Brain microvascular endothelial cell (primary cell): ENCODE measurements around the gene MYBL2.

Experiments
- DNase-seq: peaks from one replicate; pipeline ENCODE4 v3.0.0-alpha.2; 2020
- H3K27ac ChIP-seq: fragments of 250-450 bp; sonication (Bioruptor Pico); 2 replicates; pipeline ENCODE4 v1.5.1; 2020; ENCODE audit warnings: mild to moderate bottlenecking, moderate library complexity
- H3K27me3 ChIP-seq: fragments of 250-450 bp; sonication (Bioruptor Pico); replicated peaks from 2 replicates; pipeline ENCODE4 v1.5.1; 2020; ENCODE audit warnings: mild to moderate bottlenecking
- H3K36me3 ChIP-seq: fragments of 250-450 bp; sonication (Bioruptor Pico); replicated peaks from 2 replicates; pipeline ENCODE4 v1.5.1; 2020; ENCODE audit warnings: mild to moderate bottlenecking
- H3K4me3 ChIP-seq: 2 replicates; pipeline ENCODE4 v1.5.1; 2011; ENCODE audit warnings: low read depth, mild to moderate bottlenecking, control low read depth, low read length, moderate library complexity
- in situ Hi-C: cut with HindIII; loops from 2 replicates; pipeline ENCODE4 v1.10.0; 2017; ENCODE audit warnings: low sequenced_read_pairs, low pct_ligation_motif_present
- TF ChIP-seq, protein P1 (sequence below): IDR thresholded peaks from 2 replicates; pipeline ENCODE4 v1.5.1; 2011; ENCODE audit warnings: low read depth, mild to moderate bottlenecking, moderate library complexity, low read length, control low read depth, inconsistent platforms; ENCODE audit errors: missing control alignments

The MYBL2 gene

GRCh38 chr20:43681468-43681942 lies 14.6 kb downstream of the MYBL2 start:
- no peaks in the 10 kb centered on the region for H3K27me3 ChIP-seq
- H3K4me3 ChIP-seq, result no peak overlapping the region
- H3K36me3 ChIP-seq, result no peaks in the 10 kb centered on the region
- TF ChIP-seq, protein P1, sequence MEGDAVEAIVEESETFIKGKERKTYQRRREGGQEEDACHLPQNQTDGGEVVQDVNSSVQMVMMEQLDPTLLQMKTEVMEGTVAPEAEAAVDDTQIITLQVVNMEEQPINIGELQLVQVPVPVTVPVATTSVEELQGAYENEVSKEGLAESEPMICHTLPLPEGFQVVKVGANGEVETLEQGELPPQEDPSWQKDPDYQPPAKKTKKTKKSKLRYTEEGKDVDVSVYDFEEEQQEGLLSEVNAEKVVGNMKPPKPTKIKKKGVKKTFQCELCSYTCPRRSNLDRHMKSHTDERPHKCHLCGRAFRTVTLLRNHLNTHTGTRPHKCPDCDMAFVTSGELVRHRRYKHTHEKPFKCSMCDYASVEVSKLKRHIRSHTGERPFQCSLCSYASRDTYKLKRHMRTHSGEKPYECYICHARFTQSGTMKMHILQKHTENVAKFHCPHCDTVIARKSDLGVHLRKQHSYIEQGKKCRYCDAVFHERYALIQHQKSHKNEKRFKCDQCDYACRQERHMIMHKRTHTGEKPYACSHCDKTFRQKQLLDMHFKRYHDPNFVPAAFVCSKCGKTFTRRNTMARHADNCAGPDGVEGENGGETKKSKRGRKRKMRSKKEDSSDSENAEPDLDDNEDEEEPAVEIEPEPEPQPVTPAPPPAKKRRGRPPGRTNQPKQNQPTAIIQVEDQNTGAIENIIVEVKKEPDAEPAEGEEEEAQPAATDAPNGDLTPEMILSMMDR, result no peak
- H3K27ac ChIP-seq, result no peak overlapping the region
- DNase-seq, result no peak
- in situ Hi-C loops, result no loop called here

- Histone ChIP-seq H3K36me3 (no peaks in the 10 kb centered on the region), H3K27ac (no peak overlapping the region)
Observed at GRCh38 chr20:43681991-43682410, 15.1 kb downstream of the MYBL2 start.

DNA sequence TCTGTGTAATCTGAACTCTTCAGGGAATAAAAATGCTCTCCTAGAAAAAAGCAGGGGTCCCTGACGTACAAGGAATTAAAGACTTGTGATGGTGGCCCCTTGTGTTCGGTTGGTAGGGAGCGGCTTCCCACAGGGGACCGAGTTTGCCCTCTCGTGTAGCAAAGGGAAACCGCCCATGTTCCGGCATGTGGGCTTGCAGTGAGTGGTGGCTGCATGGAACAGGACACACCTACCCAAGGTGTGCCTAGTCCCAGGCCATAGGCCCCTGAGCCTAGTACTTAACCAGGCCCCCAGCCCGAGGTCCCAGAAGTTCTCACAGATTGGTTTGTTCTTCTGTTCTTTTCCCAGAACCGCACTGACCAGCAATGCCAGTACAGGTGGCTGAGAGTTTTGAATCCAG lies 15.5 kb downstream of the MYBL2 start:
- TF ChIP-seq, protein P1, result no peak
- no peak for DNase-seq
- H3K4me3 ChIP-seq, result no peak overlapping the region
- H3K27me3 ChIP-seq, result no peaks in the 10 kb centered on the region
- in situ Hi-C loops, result no loop called here
- no peaks in the 10 kb centered on the region for H3K36me3 ChIP-seq
- H3K27ac ChIP-seq, result no peak overlapping the region

More at GRCh38 chr20:43681991-43682410, 15.1 kb downstream of the MYBL2 start:
- no peak for DNase-seq
- Histone ChIP-seq H3K4me3 (no peak overlapping the region), H3K27me3 (no peaks in the 10 kb centered on the region)
- in situ Hi-C loops, result no loop called here
- TF ChIP-seq, protein P1, result no peak

GRCh38 chr20:43686820-43687219 lies 19.9 kb downstream of the MYBL2 start:
- in situ Hi-C loops, result no loop called here
- Histone ChIP-seq H3K4me3 (no peak overlapping the region), H3K27ac (no peak overlapping the region), H3K27me3 (no peaks in the 10 kb centered on the region), H3K36me3 (no peaks in the 10 kb centered on the region)
- TF ChIP-seq, protein P1, result no peak
- DNase-seq, result no peak

DNA sequence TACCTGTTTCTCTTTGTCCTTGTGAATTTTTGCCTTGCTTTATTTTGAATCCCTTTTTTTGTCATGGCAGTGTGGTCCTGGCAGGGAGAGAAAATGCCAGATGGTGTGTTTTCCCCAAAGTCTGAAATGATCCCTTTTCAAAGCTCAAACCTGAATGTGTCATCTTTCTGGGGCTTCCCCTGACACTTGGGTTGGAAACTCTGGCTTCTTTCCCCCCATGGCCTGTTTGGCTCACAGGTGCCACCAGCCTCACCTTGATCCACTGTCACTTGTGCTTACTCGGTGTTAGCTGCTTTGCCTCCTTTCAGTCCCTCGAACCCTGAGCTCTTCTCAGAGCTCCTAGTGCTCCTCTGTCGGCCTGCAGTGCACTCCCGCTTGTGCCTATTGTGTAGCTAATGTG lies 22.3 kb downstream of the MYBL2 start:
- TF ChIP-seq, protein P1, result no peak
- H3K36me3 ChIP-seq, result no peaks in the 10 kb centered on the region
- no peaks in the 10 kb centered on the region for H3K27me3 ChIP-seq
- H3K27ac ChIP-seq, result no peak overlapping the region
- DNase-seq, result no peak
- in situ Hi-C loops, result no loop called here
- no peak overlapping the region for H3K4me3 ChIP-seq

- in situ Hi-C loops, result no loop called here
- Histone ChIP-seq H3K27ac (no peak overlapping the region), H3K36me3 (no peaks in the 10 kb centered on the region), H3K27me3 (no peaks in the 10 kb centered on the region), H3K4me3 (no peak overlapping the region)
- TF ChIP-seq, protein P1, result no peak
- no peak for DNase-seq
Observed at GRCh38 chr20:43690943-43691598, 24.2 kb downstream of the MYBL2 start.
